GM12865 (cell line): ENCODE results near the gene PLD1.
A peak's percentile ranks its signal among the peaks of the same experiment; 100 is the strongest.

Experiments used
- DNase-seq: peaks from one replicate; pipeline ENCODE4 v3.0.0; 2010; ENCODE audit warnings: low read depth
- H3K4me3 ChIP-seq: 2 replicates; pipeline ENCODE4 v1.5.1; 2011; ENCODE audit warnings: mild to moderate bottlenecking, low read depth, low read length, control low read depth
- CTCF ChIP-seq: IDR thresholded peaks from 2 replicates; pipeline ENCODE4 v1.5.1; 2011; ENCODE audit warnings: low read length, control low read depth, low read depth, inconsistent platforms; ENCODE audit not compliant: insufficient read depth; ENCODE audit errors: missing control alignments

PLD1 gene

GRCh38 chr3:171797265-171797679 lies 13.0 kb downstream of the PLD1 start:
- peak; percentile 89 for DNase-seq
- TF ChIP-seq CTCF = no peak
- H3K4me3 ChIP-seq = peak overlapping the region; percentile 35

GRCh38 chr3:171796625-171797264 lies 13.5 kb downstream of the PLD1 start:
- peak overlapping the region; percentile 35 for H3K4me3 ChIP-seq
- TF ChIP-seq CTCF = no peak
- no peak for DNase-seq

- no peak for DNase-seq
- no peak for TF ChIP-seq CTCF
- H3K4me3 ChIP-seq = no peak overlapping the region
Observed at GRCh38 chr3:171792531-171792930, 17.8 kb downstream of the PLD1 start.

- TF ChIP-seq CTCF = no peak
- no peak overlapping the region for H3K4me3 ChIP-seq
Observed at GRCh38 chr3:171791692-171792076, 18.6 kb downstream of the PLD1 start.

GRCh38 chr3:171790898-171791691 lies 19.2 kb downstream of the PLD1 start:
- DNase-seq = no peak
- TF ChIP-seq CTCF = no peak
- H3K4me3 ChIP-seq = no peak overlapping the region

More at GRCh38 chr3:171791692-171792076, 18.6 kb downstream of the PLD1 start:
- DNase-seq = no peak

- no peak for DNase-seq
- no peak overlapping the region for H3K4me3 ChIP-seq
- TF ChIP-seq CTCF = no peak
Observed at GRCh38 chr3:171790574-171790897, 19.7 kb downstream of the PLD1 start.
